ENCODE measurements around the gene IER5. TPM values are rescaled to one million over a fixed set of nuclear protein-coding genes. Genes with fewer than 3 reads are reported as not detected.

Gene IER5
- total and polyA plus RNA-seq, 2 of the 13 experiments (the other 11 are each of a cell fraction or from before 2014, with no cell fraction given), result 2.5 to 3.5 TPM

DNA sequence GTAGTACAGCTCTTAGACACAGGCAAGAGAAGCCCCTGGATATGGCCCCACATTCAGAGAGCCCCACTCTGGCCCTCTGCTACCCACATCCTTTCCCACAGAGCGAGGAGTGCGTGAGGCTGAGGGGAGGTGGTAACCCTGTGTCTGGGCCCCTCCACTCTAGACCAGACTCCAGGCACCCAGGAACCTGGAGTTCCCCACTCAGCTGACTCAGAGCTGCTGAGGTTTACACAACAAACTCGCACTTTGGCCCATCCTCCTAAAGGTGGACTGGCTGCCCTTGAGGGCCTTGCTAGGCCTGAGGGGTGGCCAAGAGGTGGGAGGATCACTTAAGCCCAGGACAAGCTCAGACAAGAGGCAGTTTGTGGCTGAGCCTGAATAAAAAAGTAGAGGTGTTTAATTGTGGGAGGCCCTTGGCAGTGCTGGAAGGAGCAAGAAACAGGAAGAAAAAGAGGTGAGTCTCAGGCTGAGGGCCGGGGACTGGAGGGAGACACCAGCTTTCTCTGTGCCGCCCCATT is 44.0 kb upstream of the IER5 start (continued):
- TF ChIP-seq TP53 (CRISPR knock-in tag; conservative IDR thresholded peaks at IDR 0.05), result no peak
- no peak for TF ChIP-seq ZNF607 (CRISPR knock-in tag; IDR thresholded peaks at IDR 0.05; ENCODE audit: borderline replicate concordance)
- TF ChIP-seq, protein P1, sequence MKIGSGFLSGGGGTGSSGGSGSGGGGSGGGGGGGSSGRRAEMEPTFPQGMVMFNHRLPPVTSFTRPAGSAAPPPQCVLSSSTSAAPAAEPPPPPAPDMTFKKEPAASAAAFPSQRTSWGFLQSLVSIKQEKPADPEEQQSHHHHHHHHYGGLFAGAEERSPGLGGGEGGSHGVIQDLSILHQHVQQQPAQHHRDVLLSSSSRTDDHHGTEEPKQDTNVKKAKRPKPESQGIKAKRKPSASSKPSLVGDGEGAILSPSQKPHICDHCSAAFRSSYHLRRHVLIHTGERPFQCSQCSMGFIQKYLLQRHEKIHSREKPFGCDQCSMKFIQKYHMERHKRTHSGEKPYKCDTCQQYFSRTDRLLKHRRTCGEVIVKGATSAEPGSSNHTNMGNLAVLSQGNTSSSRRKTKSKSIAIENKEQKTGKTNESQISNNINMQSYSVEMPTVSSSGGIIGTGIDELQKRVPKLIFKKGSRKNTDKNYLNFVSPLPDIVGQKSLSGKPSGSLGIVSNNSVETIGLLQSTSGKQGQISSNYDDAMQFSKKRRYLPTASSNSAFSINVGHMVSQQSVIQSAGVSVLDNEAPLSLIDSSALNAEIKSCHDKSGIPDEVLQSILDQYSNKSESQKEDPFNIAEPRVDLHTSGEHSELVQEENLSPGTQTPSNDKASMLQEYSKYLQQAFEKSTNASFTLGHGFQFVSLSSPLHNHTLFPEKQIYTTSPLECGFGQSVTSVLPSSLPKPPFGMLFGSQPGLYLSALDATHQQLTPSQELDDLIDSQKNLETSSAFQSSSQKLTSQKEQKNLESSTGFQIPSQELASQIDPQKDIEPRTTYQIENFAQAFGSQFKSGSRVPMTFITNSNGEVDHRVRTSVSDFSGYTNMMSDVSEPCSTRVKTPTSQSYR (CRISPR knock-in tag; IDR thresholded peaks at IDR 0.05; ENCODE audit: borderline replicate concordance), result 0 out of 2 replicates have a peak, but pooled peaks have one; percentile 17
- peak; percentile 72 for TF ChIP-seq POGZ (CRISPR knock-in tag; IDR thresholded peaks at IDR 0.05)
- peak; percentile 48; the same call in 1 of the 2 replicates for TF ChIP-seq ZNF350 (CRISPR knock-in tag; IDR thresholded peaks at IDR 0.05; ENCODE audit: borderline replicate concordance, low read depth)
- TF ChIP-seq ZNF780A (CRISPR knock-in tag; IDR thresholded peaks at IDR 0.05), result 0 out of 2 replicates have a peak, but pooled peaks have one; percentile 33
- peak; percentile 86 for TF ChIP-seq XRCC5 (optimal IDR thresholded peaks at IDR 0.05; ENCODE audit: low read length)
- TF ChIP-seq RAD21 (CRISPR knock-in tag; IDR thresholded peaks at IDR 0.05), result no peak
- no peak for TF ChIP-seq ZNF329 (CRISPR knock-in tag; IDR thresholded peaks at IDR 0.05; ENCODE audit: low read depth)
- peak; percentile 73 for TF ChIP-seq SKI (IDR thresholded peaks at IDR 0.05; ENCODE audit: partially characterized antibody)
- TF ChIP-seq GATAD2A (CRISPR knock-in tag; IDR thresholded peaks at IDR 0.05), result peak; percentile 93
- TF ChIP-seq ZFP36L2 (CRISPR knock-in tag; IDR thresholded peaks at IDR 0.05), result no peak
- TF ChIP-seq UBTF (CRISPR knock-in tag; IDR thresholded peaks at IDR 0.05), result 0 out of 2 replicates have a peak, but pooled peaks have one; percentile 35
- TF ChIP-seq HES4 (CRISPR knock-in tag; IDR thresholded peaks at IDR 0.05; ENCODE audit: borderline replicate concordance), result no peak
- peak; percentile 75 for TF ChIP-seq DPF2 (CRISPR knock-in tag; IDR thresholded peaks at IDR 0.05; ENCODE audit: borderline replicate concordance, low read depth)
- 0 out of 2 replicates have a peak, but pooled peaks have one; percentile 8 for TF ChIP-seq TCF7 (IDR thresholded peaks at IDR 0.05; ENCODE audit: low read depth)
- TF ChIP-seq HMGXB3 (CRISPR knock-in tag; IDR thresholded peaks at IDR 0.05; ENCODE audit: borderline replicate concordance), result no peak
- TF ChIP-seq FOSL2 (CRISPR knock-in tag; IDR thresholded peaks at IDR 0.05), result peak; percentile 96
- peak; percentile 28; the same call in 1 of the 2 replicates for TF ChIP-seq JUNB (CRISPR knock-in tag; IDR thresholded peaks at IDR 0.05; ENCODE audit: borderline replicate concordance)
